Prostate gland (tissue), 2 donors: Measurements from ENCODE around the gene IRF7.

Experiments used
- CTCF ChIP-seq, 4 experiments: fragments of 200-600 bp in 2 of 4; fragments of 450-650 bp in 2 of 4; sonication (generic) in 2 of 4; IDR thresholded peaks; 1 replicate in 3 of 4; 2 replicates in 1 of 4; pipeline ENCODE4 v1.5.1; 2016 to 2019; ENCODE audit warnings: antibody characterized with exemption in 4 of 4, mild to moderate bottlenecking in 2 of 4, moderate library complexity in 2 of 4
- POLR2A ChIP-seq: fragments of 450-650 bp; IDR thresholded peaks from one replicate; pipeline ENCODE4 v1.6.1; 2016; ENCODE audit warnings: antibody characterized with exemption, mild to moderate bottlenecking

DNA sequence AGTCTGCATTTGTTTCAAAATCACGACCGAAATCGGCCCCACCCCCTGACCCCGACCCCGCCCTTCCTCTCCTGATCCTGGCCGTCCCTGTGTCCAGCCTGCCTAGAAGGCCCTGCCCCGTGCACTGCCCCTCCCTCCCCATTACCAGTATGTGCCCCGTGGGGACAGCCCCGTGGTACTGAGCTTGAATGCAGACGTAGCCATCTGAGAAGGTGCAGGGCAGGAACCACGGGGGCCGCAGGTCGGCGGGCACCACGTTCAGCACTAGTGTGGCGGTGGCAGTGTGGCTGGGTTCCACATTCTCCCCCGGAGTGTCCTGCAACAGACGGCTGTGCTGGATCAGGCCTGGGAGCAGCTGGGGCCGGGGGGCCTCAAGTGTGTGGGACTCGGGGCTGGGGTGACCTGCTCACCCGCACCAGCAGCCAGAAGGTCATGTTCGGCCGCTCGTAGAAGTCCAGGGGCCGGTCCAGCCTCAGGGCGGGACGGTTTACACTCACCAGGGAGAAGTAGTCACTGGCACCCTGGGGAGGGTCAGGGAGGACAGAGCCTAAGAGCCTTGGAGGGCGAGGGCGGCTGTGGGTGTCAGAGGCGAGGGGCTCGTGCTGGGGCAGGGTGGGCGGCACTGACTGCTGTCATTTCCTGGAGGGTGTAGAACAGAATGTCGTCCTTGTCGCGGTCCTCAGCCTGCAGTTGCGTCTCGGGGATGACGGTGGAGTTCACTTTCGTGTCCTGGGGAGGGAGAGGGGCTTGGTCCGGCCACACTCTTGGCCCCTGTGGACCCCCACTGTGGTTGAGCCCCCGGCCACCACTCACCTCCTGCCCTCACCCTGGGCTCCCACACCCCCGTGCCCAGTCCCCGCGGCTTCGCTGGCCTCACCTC, 5.4 kb upstream of the IRF7 start:
- TF ChIP-seq POLR2A (no peak), CTCF (IDR thresholded peaks at IDR 0.05) (no peak)
